Cardiac fibroblast (primary cell): ENCODE data around the gene ZNF581.
A peak's percentile ranks its signal among the peaks of the same experiment; 100 is the strongest.

Source experiments
- DNase-seq, 2 donors: peaks; one replicate each; pipeline versions ENCODE4 v3.0.0 to v3.0.0-alpha.2; 2010; ENCODE audit warnings: low read depth in 2 of 2
- H3K4me3 ChIP-seq, 2 donors: replicated peaks in 1 of 2; 1 replicate in 1 of 2; 2 replicates in 1 of 2; pipeline ENCODE4 v1.5.1; 2011; ENCODE audit warnings: low read depth in 2 of 2, low read length in 2 of 2, mild to moderate bottlenecking in 2 of 2, moderate library complexity in 1 of 2
- CTCF ChIP-seq: IDR thresholded peaks from one replicate; pipeline ENCODE4 v1.5.1; 2011; ENCODE audit warnings: low read depth, mild to moderate bottlenecking, low read length, inconsistent platforms

Gene ZNF581

GRCh38 chr19:55668603-55669348 is 25.3 kb downstream of the ZNF581 start:
- DNase-seq: no peak
- TF ChIP-seq CTCF: no peak
- no peak overlapping the region for H3K4me3 ChIP-seq

DNA sequence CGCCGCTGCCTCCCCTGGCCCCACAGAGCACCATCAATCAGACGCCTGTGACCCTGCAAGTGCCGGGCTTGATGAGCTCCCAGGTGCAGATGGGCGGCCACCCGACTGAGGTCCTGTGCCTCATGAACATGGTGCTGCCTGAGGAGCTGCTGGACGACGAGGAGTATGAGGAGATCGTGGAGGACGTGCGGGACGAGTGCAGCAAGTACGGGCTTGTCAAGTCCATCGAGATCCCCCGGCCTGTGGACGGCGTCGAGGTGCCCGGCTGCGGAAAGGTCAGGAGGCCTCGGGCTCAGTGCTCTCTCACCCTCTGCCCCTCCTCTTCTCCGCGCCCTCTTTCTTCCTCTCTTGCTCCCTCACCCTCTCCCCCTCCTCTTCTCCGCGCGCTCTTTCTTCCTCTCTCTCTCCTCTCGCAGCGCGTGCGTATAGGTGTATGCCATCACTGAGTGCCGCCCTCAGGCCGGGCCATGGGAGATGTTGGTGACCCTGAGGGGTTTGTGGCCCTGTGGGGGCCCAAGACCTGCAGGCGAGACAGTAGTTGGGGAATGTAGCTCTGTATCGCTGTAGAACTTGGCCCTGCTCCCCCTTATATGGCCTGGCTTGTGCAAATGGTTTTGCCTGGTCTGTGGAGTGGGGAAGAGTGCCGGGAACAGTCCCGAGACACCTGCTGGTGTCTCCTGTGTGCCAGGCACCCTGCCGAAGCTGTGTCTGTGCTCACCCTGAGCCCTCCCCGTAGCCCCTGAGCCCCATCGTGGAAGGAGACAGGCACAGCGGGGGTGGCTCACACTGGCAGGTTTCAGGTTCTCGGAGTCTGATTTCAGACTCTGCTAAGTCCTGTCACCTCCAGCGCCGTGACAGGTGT is 26.2 kb downstream of the ZNF581 start:
- H3K4me3 ChIP-seq: no peak overlapping the region
- TF ChIP-seq CTCF: no peak

DNA sequence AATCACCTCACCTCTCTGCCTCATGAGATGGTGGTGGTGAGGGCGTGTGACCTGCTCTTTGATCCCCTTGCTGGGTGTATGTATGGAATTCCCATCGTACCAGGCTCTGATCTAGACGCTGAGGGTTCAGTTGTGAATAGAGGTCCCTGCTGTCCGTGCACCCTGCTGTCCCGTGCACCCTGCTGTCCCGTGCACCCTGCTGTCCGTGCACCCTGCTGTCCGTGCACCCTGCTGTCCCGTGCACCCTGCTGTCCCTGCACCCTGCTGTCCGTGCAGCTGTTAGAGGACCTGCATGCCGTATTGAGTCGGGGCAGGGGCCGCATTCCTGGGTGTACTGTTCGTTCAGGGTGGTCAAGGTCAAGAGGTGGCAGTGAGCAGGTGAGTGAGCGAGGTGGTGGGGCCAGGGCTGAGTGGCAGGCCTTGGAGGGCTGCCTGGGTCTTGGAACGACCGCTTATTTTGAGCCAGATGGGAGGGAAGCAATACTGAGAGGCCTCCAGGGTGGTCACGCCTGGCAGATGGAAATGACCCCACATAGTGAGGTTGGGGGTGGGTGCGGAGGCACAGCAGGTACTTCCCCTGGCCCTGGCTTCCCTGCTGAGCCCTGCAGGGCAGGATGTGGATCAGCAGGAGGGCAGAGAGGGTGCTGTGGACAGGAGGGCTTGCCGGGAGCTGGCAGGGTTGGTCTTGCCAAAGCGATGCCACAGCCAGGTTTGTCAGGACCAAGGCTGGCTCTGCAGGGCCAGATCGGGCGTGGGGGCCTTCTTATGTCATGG is 27.0 kb downstream of the ZNF581 start:
- no peak overlapping the region for H3K4me3 ChIP-seq
- no peak for TF ChIP-seq CTCF
- DNase-seq: no peak

More for the DNA sequence above, 26.2 kb downstream of the ZNF581 start:
- DNase-seq: no peak

DNA sequence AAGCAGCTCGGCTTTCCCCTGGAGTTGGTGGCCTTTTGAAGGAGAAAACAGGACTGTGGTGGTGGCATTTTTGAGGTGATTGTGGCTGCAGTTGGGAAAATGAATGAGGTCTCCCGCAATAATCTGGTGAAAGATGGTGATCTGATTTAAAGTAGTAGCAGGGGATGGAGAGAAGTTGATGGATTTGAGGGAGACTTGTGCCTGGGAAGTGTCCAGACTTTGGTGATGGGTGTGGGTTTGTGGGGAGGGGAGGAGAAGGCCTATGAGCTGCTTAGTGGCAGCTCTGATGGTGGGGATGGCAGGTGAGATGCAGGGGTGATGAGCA is 27.6 kb downstream of the ZNF581 start:
- no peak for DNase-seq
- no peak for TF ChIP-seq CTCF
- no peak overlapping the region for H3K4me3 ChIP-seq

DNA sequence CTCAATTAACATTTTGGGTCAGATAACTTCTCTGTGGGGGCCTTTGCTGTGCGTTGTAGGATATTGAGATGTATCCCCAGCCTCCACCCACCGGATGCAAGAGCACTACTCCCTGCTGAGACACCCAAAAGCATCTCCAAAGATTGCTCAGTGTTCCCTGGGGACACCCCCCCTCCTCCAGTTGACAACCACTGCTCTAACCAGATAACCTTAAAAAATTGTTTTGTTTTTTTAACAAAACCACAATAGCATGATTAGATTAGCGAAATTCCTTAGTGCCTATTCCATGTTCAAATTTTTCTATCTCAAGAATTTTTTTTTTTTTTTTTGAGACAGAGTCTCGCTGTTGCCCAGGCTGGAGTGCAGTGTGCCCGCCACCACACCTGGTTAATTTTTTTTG is 29.0 kb downstream of the ZNF581 start:
- DNase-seq: peak in 1 of 2 donors; percentile 57
- no peak overlapping the region for H3K4me3 ChIP-seq
- TF ChIP-seq CTCF: no peak

DNA sequence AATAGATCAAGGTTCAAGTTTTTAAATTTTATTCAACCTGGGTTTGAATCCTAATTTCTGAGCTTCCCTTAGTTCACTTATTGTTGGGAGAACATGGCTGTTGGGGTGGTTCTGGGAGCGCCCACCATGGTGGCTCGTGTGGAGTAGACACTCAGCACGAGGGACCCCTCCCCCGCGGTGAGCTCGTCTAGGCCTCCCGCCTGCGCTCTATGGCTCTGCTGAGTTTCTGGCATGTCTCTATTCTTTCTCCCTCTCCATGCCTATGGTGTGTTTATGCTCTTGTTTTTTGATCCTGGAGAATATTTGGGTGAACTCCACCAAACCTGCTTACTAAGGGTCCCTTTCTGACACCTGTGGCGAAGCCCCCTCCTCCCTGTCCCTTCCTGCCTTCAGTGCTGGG is 30.0 kb downstream of the ZNF581 start:
- no peak overlapping the region for H3K4me3 ChIP-seq
- TF ChIP-seq CTCF: no peak
- DNase-seq: no peak
